Nephron progenitor cell (in vitro differentiated cells): ENCODE results near the gene HMG20A.

Experiments used
- DNase-seq: peaks from one replicate; pipeline ENCODE4 v3.0.0; 2021
- H3K27ac Mint-ChIP-seq: 2 replicates; pipeline ENCODE4 v1.8.0; 2021; ENCODE audit warnings: mild to moderate bottlenecking, moderate library complexity, mixed read lengths
- H3K27me3 Mint-ChIP-seq: 2 replicates; pipeline ENCODE4 v1.8.0; 2021; ENCODE audit warnings: mild to moderate bottlenecking, low read depth, mixed read lengths; ENCODE audit not compliant: poor library complexity
- H3K36me3 Mint-ChIP-seq: 2 replicates; pipeline ENCODE4 v1.8.0; 2021; ENCODE audit warnings: low read depth, mixed read lengths
- H3K4me1 Mint-ChIP-seq: 2 replicates; pipeline ENCODE4 v1.8.0; 2021; ENCODE audit warnings: mixed read lengths
- H3K4me3 Mint-ChIP-seq: 2 replicates; pipeline ENCODE4 v1.8.0; 2021; ENCODE audit warnings: mild to moderate bottlenecking, moderate library complexity, mixed read lengths
- H3K9me3 Mint-ChIP-seq: 2 replicates; pipeline ENCODE4 v1.8.0; 2021; ENCODE audit warnings: mild to moderate bottlenecking, moderate library complexity, mixed read lengths
- TF ChIP-seq, protein P1 (sequence below): fragments of 200-600 bp; sonication (generic); IDR thresholded peaks from 2 replicates; pipeline ENCODE4 v1.5.0; 2021; ENCODE audit warnings: antibody characterized with exemption

Gene HMG20A

GRCh38 chr15:77457191-77457904 is 36.7 kb downstream of the HMG20A start:
- Mint-ChIP-seq H3K4me3 (no peak overlapping the region), H3K27me3 (no peaks in the 10 kb centered on the region), H3K36me3 (peaks cover 28% of the 10 kb centered on the region), H3K4me1 (peaks cover 17% of the 10 kb centered on the region), H3K9me3 (no peaks in the 10 kb centered on the region), H3K27ac (peak overlapping the region; percentile 15)
- TF ChIP-seq, protein P1, sequence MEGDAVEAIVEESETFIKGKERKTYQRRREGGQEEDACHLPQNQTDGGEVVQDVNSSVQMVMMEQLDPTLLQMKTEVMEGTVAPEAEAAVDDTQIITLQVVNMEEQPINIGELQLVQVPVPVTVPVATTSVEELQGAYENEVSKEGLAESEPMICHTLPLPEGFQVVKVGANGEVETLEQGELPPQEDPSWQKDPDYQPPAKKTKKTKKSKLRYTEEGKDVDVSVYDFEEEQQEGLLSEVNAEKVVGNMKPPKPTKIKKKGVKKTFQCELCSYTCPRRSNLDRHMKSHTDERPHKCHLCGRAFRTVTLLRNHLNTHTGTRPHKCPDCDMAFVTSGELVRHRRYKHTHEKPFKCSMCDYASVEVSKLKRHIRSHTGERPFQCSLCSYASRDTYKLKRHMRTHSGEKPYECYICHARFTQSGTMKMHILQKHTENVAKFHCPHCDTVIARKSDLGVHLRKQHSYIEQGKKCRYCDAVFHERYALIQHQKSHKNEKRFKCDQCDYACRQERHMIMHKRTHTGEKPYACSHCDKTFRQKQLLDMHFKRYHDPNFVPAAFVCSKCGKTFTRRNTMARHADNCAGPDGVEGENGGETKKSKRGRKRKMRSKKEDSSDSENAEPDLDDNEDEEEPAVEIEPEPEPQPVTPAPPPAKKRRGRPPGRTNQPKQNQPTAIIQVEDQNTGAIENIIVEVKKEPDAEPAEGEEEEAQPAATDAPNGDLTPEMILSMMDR = no peak
- DNase-seq = no peak

- Mint-ChIP-seq H3K27me3 (no peaks in the 10 kb centered on the region), H3K9me3 (no peaks in the 10 kb centered on the region), H3K36me3 (peaks cover 26% of the 10 kb centered on the region), H3K4me1 (peaks cover 17% of the 10 kb centered on the region), H3K27ac (no peak overlapping the region), H3K4me3 (no peak overlapping the region)
- DNase-seq = no peak
- TF ChIP-seq, protein P1 = no peak
Observed at GRCh38 chr15:77457905-77458265, 37.2 kb downstream of the HMG20A start.

- no peak overlapping the region for H3K4me3 Mint-ChIP-seq
- no peak overlapping the region for H3K27ac Mint-ChIP-seq
- H3K27me3 Mint-ChIP-seq = no peaks in the 10 kb centered on the region
- H3K4me1 Mint-ChIP-seq = peaks cover 17% of the 10 kb centered on the region
- peaks cover 26% of the 10 kb centered on the region for H3K36me3 Mint-ChIP-seq
- no peaks in the 10 kb centered on the region for H3K9me3 Mint-ChIP-seq
- no peak for DNase-seq
- TF ChIP-seq, protein P1 = no peak
Observed at GRCh38 chr15:77459031-77459430, 38.3 kb downstream of the HMG20A start.

DNA sequence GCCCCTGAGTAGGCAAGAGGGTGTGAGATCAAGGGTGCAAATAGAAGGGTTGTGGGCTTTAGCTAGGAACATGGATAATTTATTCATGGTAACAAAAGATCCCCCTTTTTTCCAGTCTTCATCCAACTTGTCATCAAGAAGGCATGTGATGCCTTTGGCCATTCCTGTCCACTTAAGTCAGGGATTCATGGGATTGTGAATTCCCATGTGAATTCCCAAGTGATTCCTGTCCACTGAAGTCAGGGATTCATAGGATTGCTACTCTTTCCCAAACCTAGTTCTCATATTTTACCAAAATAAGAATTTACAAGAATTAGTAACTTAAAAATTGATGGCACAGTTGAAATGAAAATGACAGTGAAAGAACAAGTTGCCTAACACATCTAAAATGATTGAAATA is 40.8 kb downstream of the HMG20A start:
- no peaks in the 10 kb centered on the region for H3K9me3 Mint-ChIP-seq
- no peak for DNase-seq
- peaks cover 29% of the 10 kb centered on the region for H3K36me3 Mint-ChIP-seq
- H3K27me3 Mint-ChIP-seq = no peaks in the 10 kb centered on the region
- peaks cover 11% of the 10 kb centered on the region for H3K4me1 Mint-ChIP-seq
- no peak overlapping the region for H3K27ac Mint-ChIP-seq
- H3K4me3 Mint-ChIP-seq = no peak overlapping the region
- TF ChIP-seq, protein P1 = no peak

GRCh38 chr15:77464129-77464865 is 43.6 kb downstream of the HMG20A start:
- TF ChIP-seq, protein P1 = no peak
- H3K27ac Mint-ChIP-seq = no peak overlapping the region
- H3K36me3 Mint-ChIP-seq = peaks cover 48% of the 10 kb centered on the region
- no peak for DNase-seq
- no peak overlapping the region for H3K4me3 Mint-ChIP-seq
- H3K4me1 Mint-ChIP-seq = peaks cover 11% of the 10 kb centered on the region
- H3K9me3 Mint-ChIP-seq = no peaks in the 10 kb centered on the region
- no peaks in the 10 kb centered on the region for H3K27me3 Mint-ChIP-seq
